Measurements from ENCODE around the gene DVL1.
A peak's percentile ranks its signal among the peaks of the same experiment; 100 is the strongest.
"Not testable (repeated sequence)": the region's sequence is repeated elsewhere in the genome, so short reads cannot be mapped to it uniquely, and the experiment has no call there.

Gene DVL1

GRCh38 chr1:1373051-1373814 lies 24.0 kb upstream of the DVL1 start:
- DNase-seq, result no peak

GRCh38 chr1:1371746-1372711 lies 22.8 kb upstream of the DVL1 start:
- DNase-seq, result peak; percentile 83 to 87

- no peak for DNase-seq
Measured at GRCh38 chr1:1371364-1371745, 22.1 kb upstream of the DVL1 start.

- no peak for DNase-seq
Measured at GRCh38 chr1:1370771-1371300, 21.6 kb upstream of the DVL1 start.

- not testable (repeated sequence) for DNase-seq
Measured at GRCh38 chr1:1370094-1370493, 20.9 kb upstream of the DVL1 start.

- DNase-seq, result no peak
Measured at GRCh38 chr1:1367315-1367714, 18.1 kb upstream of the DVL1 start.

GRCh38 chr1:1366699-1367066 lies 17.5 kb upstream of the DVL1 start:
- no peak for DNase-seq

GRCh38 chr1:1365875-1366698 lies 16.9 kb upstream of the DVL1 start:
- DNase-seq, result no peak

GRCh38 chr1:1364266-1364665 lies 15.0 kb upstream of the DVL1 start:
- DNase-seq, result no peak

GRCh38 chr1:1361982-1362423 lies 12.8 kb upstream of the DVL1 start:
- DNase-seq, result no peak

- DNase-seq, result no peak
Measured at GRCh38 chr1:1361233-1361981, 12.2 kb upstream of the DVL1 start.

- DNase-seq, result no peak
Measured at GRCh38 chr1:1360506-1361169, 11.4 kb upstream of the DVL1 start.

GRCh38 chr1:1359664-1360468 lies 10.6 kb upstream of the DVL1 start:
- DNase-seq, result no peak

GRCh38 chr1:1359308-1359663 lies 10.1 kb upstream of the DVL1 start:
- no peak for DNase-seq

GRCh38 chr1:1358433-1359271 lies 9.4 kb upstream of the DVL1 start, which contains the start of gene MXRA8:
Gene MXRA8 (minus strand): TSS chr1:1358555. CDS start chr1:1358504, 51 bp downstream.
- DNase-seq, result no peak

GRCh38 chr1:1357871-1358432 lies 8.7 kb upstream of the DVL1 start:
- DNase-seq, result no peak

- DNase-seq, result no peak
Measured at GRCh38 chr1:1356796-1357401, 7.7 kb upstream of the DVL1 start.

- DNase-seq, result no peak
Measured at GRCh38 chr1:1356166-1356795, 7.1 kb upstream of the DVL1 start.
